Spleen (tissue), 11 donors: ENCODE data around the gene SHC3. TPM values are rescaled to one million over a fixed set of nuclear protein-coding genes. Genes with fewer than 3 reads are reported as not detected.

Experiments
- DNase-seq: peaks from one replicate; pipeline ENCODE4 v3.0.0-alpha.2; 2020
- H3K27ac ChIP-seq, 8 donors: fragments of 200-600 bp; sonication (generic) in 7 of 8; 1 replicate in 4 of 8; 2 replicates in 4 of 8; pipeline versions ENCODE4 v1.5.0 to v1.8.0; 2016 to 2021; ENCODE audit warnings: inconsistent platforms in 4 of 8, mild to moderate bottlenecking in 4 of 8, moderate library complexity in 1 of 8
- H3K27me3 ChIP-seq, 7 donors: fragments of 200-600 bp; sonication (generic) in 6 of 7; replicated peaks in 1 of 7; 1 replicate in 4 of 7; 2 replicates in 3 of 7; pipeline versions ENCODE4 v1.5.0 to v1.8.0; 2016 to 2021; ENCODE audit warnings: inconsistent platforms in 3 of 7, mild to moderate bottlenecking in 1 of 7
- H3K36me3 ChIP-seq, 6 donors: fragments of 200-600 bp; sonication (generic) in 5 of 6; 1 replicate in 4 of 6; 2 replicates in 2 of 6; pipeline versions ENCODE4 v1.5.0 to v1.8.0; 2016 to 2021; ENCODE audit warnings: inconsistent platforms in 2 of 6
- H3K4me1 ChIP-seq, 6 donors: fragments of 200-600 bp; sonication (generic) in 5 of 6; 1 replicate in 3 of 6; 2 replicates in 3 of 6; pipeline versions ENCODE4 v1.5.0 to v1.8.0; 2016 to 2021; ENCODE audit warnings: inconsistent platforms in 3 of 6
- H3K4me3 ChIP-seq, 8 donors: fragments of 200-600 bp; sonication (generic) in 7 of 8; 1 replicate in 4 of 8; 2 replicates in 4 of 8; pipeline versions ENCODE4 v1.5.0 to v1.8.0; 2016 to 2021; ENCODE audit warnings: inconsistent platforms in 4 of 8, mild to moderate bottlenecking in 4 of 8, moderate library complexity in 2 of 8
- H3K9me3 ChIP-seq, 8 donors: fragments of 200-600 bp; sonication (generic) in 7 of 8; 1 replicate in 4 of 8; 2 replicates in 4 of 8; pipeline versions ENCODE4 v1.5.0 to v1.8.0; 2016 to 2021; ENCODE audit warnings: inconsistent platforms in 4 of 8
- CTCF ChIP-seq, 11 experiments: fragments of 200-600 bp in 7 of 11; fragments of 450-650 bp in 4 of 11; sonication (generic) in 4 of 11; IDR thresholded peaks in 8 of 11; conservative IDR thresholded peaks in 3 of 11; 1 replicate in 7 of 11; 2 replicates in 4 of 11; pipeline versions ENCODE4 v1.4.0 to v1.8.0; 2016 to 2021; ENCODE audit warnings: antibody characterized with exemption in 11 of 11, inconsistent platforms in 4 of 11, mild to moderate bottlenecking in 1 of 11
- POLR2A ChIP-seq, 3 donors: fragments of 450-650 bp; IDR thresholded peaks; one replicate each; pipeline ENCODE4 v1.5.1; 2017; ENCODE audit warnings: antibody characterized with exemption in 3 of 3, mild to moderate bottlenecking in 1 of 3
- POLR2AphosphoS5 ChIP-seq, 3 donors: sonication (generic); formaldehyde crosslinking; IDR thresholded peaks; one replicate each; pipeline ENCODE4 v1.5.1; 2017; ENCODE audit warnings: antibody characterized with exemption in 3 of 3
- WGBS, 5 donors: extraction: QIAGEN DNeasy Blood & Tissue Kit in 3 of 5; methylation state at CpG; one replicate each; pipeline versions ENCODE4 v1.1.5 to v1.1.7; 2013 to 2018; 5-methylcytosine and 5-hydroxymethylcytosine counted together
- intact Hi-C: fragments of 100-400 bp; cut with DNase I; formaldehyde crosslinking; loops from one replicate; pipeline ENCODE4 v1.15.0; 2023; ENCODE audit warnings: low total_unique reads
- polyA plus RNA-seq, 3 donors: library from polyadenylated mRNA; stranded (reverse); fragments of 200-250 nt; gene quantifications; one replicate each; pipeline ENCODE4 v1.2.1, GENCODE V29; 2013
- total RNA-seq, 7 donors: library from RNA; depleted of rRNA in 3 of 7; stranded (reverse); fragments of >200 nt in 3 of 7; fragmentation: NEBNext Ultra II Directional in 4 of 7; extraction: Animal tissue kit (Norgen Biotek cat#: 25700) in 4 of 7; gene quantifications; one replicate each; pipeline versions ENCODE4 v1.1.0 to v1.2.1, GENCODE V29; 2016 to 2021
- donor health status: healthy with polysubstance abuse.
- donor health status: DM: no; HTN: no; CAD: no; lungs with moderate emphysema.
- donor health status: DM: no; HTN: no; CAD: no.
- donor health status: Bipolar disorder and iron deficiency.
- donor health status: healthy.
- donor health status: DM: no; HTN: no; CAD: no.
- donor health status: DM: yes; HTN: yes; CAD: no.

The SHC3 gene
- total and polyA plus RNA-seq, 10 donors: 0.03 to 0.70 (median 0.07) TPM; not detected in 1

GRCh38 chr9:89186960-89187359 lies 8.3 kb upstream of the SHC3 start:
- intact Hi-C loops: no loop called here
- no peak for DNase-seq
- Histone ChIP-seq H3K4me3 (no peak overlapping the region), H3K27ac (no peak overlapping the region), H3K9me3 (peaks cover 0 to 7% (median 0%) of the 10 kb centered on the region in 8 donors), H3K36me3 (no peaks in the 10 kb centered on the region), H3K4me1 (no peaks in the 10 kb centered on the region), H3K27me3 (peaks cover 0 to 5% (median 0%) of the 10 kb centered on the region in 7 donors)
- no peak for TF ChIP-seq POLR2A (IDR thresholded peaks at IDR 0.05)
- TF ChIP-seq CTCF (IDR thresholded peaks at IDR 0.05 in 8 of 11, conservative IDR thresholded peaks at IDR 0.05 in 3 of 11): no peak
- no peak for TF ChIP-seq POLR2AphosphoS5 (IDR thresholded peaks at IDR 0.05)
- WGBS, 5 donors: 67 to 77% (median 70%) methylated on average over 5 of the region's 5 CpGs

GRCh38 chr9:89185980-89186379 lies 7.4 kb upstream of the SHC3 start:
- WGBS, 5 donors: 64 to 81% (median 69%) methylated on average over 5 of the region's 5 CpGs
- intact Hi-C loops: no loop called here
- Histone ChIP-seq H3K36me3 (no peaks in the 10 kb centered on the region), H3K27me3 (peaks cover 0 to 12% (median 0%) of the 10 kb centered on the region in 7 donors), H3K4me1 (no peaks in the 10 kb centered on the region), H3K27ac (no peak overlapping the region), H3K9me3 (no peaks in the 10 kb centered on the region), H3K4me3 (no peak overlapping the region)
- DNase-seq: no peak
- TF ChIP-seq POLR2AphosphoS5 (IDR thresholded peaks at IDR 0.05): no peak
- TF ChIP-seq CTCF (IDR thresholded peaks at IDR 0.05 in 8 of 11, conservative IDR thresholded peaks at IDR 0.05 in 3 of 11): no peak
- no peak for TF ChIP-seq POLR2A (IDR thresholded peaks at IDR 0.05)

- no peak overlapping the region for H3K27ac ChIP-seq
- DNase-seq: no peak
- H3K9me3 ChIP-seq: no peaks in the 10 kb centered on the region
- intact Hi-C loops: no loop called here
- peaks cover 7 to 27% (median 20%) of the 10 kb centered on the region in 6 donors for H3K4me1 ChIP-seq
- H3K27me3 ChIP-seq: peaks cover 0 to 36% (median 10%) of the 10 kb centered on the region in 7 donors
- TF ChIP-seq CTCF (IDR thresholded peaks at IDR 0.05 in 8 of 11, conservative IDR thresholded peaks at IDR 0.05 in 3 of 11) (no peak), POLR2AphosphoS5 (IDR thresholded peaks at IDR 0.05) (no peak), POLR2A (IDR thresholded peaks at IDR 0.05) (no peak)
- no peak overlapping the region for H3K4me3 ChIP-seq
- 64 to 79% (median 70%) methylated on average over 3 of the region's 3 CpGs for WGBS, 5 donors
- H3K36me3 ChIP-seq: no peaks in the 10 kb centered on the region
Measured at GRCh38 chr9:89183146-89183545, 4.5 kb upstream of the SHC3 start.

GRCh38 chr9:89182369-89182768 lies 3.8 kb upstream of the SHC3 start:
- no peak overlapping the region for H3K27ac ChIP-seq
- peaks cover 11 to 35% (median 27%) of the 10 kb centered on the region in 6 donors for H3K4me1 ChIP-seq
- WGBS, 5 donors: 95 to 98% (median 95%) methylated on average over 10 of the region's 10 CpGs
- peaks cover 0 to 44% (median 17%) of the 10 kb centered on the region in 7 donors for H3K27me3 ChIP-seq
- no peaks in the 10 kb centered on the region for H3K9me3 ChIP-seq
- H3K36me3 ChIP-seq: no peaks in the 10 kb centered on the region
- no peak overlapping the region for H3K4me3 ChIP-seq
- intact Hi-C loops: no loop called here
- no peak for TF ChIP-seq POLR2AphosphoS5 (IDR thresholded peaks at IDR 0.05)
- TF ChIP-seq CTCF (IDR thresholded peaks at IDR 0.05 in 8 of 11, conservative IDR thresholded peaks at IDR 0.05 in 3 of 11): no peak
- TF ChIP-seq POLR2A (IDR thresholded peaks at IDR 0.05): no peak
- DNase-seq: no peak
